Small intestine (tissue), 7 donors: ENCODE data around the gene HOXB8. TPM values are rescaled to one million over a fixed set of nuclear protein-coding genes. Genes with fewer than 3 reads are reported as not detected.
A peak's percentile ranks its signal among the peaks of the same experiment; 100 is the strongest.

ENCODE experiments used
- DNase-seq, 2 donors: peaks; one replicate each; pipeline versions ENCODE4 v3.0.0 to v3.0.0-alpha.2; 2013
- FAIRE-seq: peaks from 2 replicates; lab custom pipeline; 2012; peaks lifted over from hg19 to GRCh38; lab: Jason Lieb, UNC
- H3K27ac ChIP-seq, 3 donors: one replicate each; pipeline ENCODE4 v1.5.1; 2013; ENCODE audit warnings: low read length in 2 of 3, mild to moderate bottlenecking in 2 of 3, control low read depth in 1 of 3, inconsistent platforms in 1 of 3, low read depth in 1 of 3, moderate library complexity in 1 of 3
- H3K27me3 ChIP-seq, 3 donors: one replicate each; pipeline ENCODE4 v1.6.1; 2013; ENCODE audit warnings: low read length in 3 of 3, inconsistent platforms in 1 of 3; ENCODE audit not compliant: control insufficient read depth in 3 of 3, insufficient read depth in 3 of 3
- H3K36me3 ChIP-seq, 3 donors: one replicate each; pipeline ENCODE4 v1.6.1; 2013; ENCODE audit warnings: low read length in 3 of 3, inconsistent platforms in 1 of 3, low read depth in 1 of 3, mild to moderate bottlenecking in 1 of 3, moderate library complexity in 1 of 3; ENCODE audit not compliant: control insufficient read depth in 3 of 3, insufficient read depth in 2 of 3
- H3K4me1 ChIP-seq, 3 donors: one replicate each; pipeline ENCODE4 v1.6.1; 2013; ENCODE audit warnings: low read length in 2 of 3, inconsistent platforms in 1 of 3, low read depth in 1 of 3, mild to moderate bottlenecking in 1 of 3, moderate library complexity in 1 of 3; ENCODE audit not compliant: control insufficient read depth in 3 of 3, insufficient read depth in 2 of 3
- H3K4me3 ChIP-seq, 3 donors: one replicate each; pipeline ENCODE4 v1.5.1; 2013; ENCODE audit warnings: low read length in 3 of 3, control low read depth in 1 of 3, inconsistent platforms in 1 of 3, low read depth in 1 of 3, mild to moderate bottlenecking in 1 of 3, moderate library complexity in 1 of 3
- H3K9me3 ChIP-seq, 2 donors: one replicate each; pipeline ENCODE4 v1.6.1; 2013; ENCODE audit warnings: low read depth in 1 of 2, low read length in 1 of 2; ENCODE audit not compliant: control insufficient read depth in 2 of 2, insufficient read depth in 1 of 2
- WGBS, 3 donors: extraction: QIAGEN DNeasy Blood & Tissue Kit; methylation state at CpG; one replicate each; pipeline ENCODE4 v1.1.7; 2013; 5-methylcytosine and 5-hydroxymethylcytosine counted together
- polyA plus RNA-seq, 4 donors: library from polyadenylated mRNA; stranded (reverse) in 3 of 4; unstranded in 1 of 4; fragments of 200-250 nt in 3 of 4; fragments of 120-200 nt in 1 of 4; gene quantifications; one replicate each; pipeline versions ENCODE4 v1.2.1 to v1.2.3, GENCODE V29; 2013
- donor health status: healthy with polysubstance abuse.
- donor health status: control.
- donor health status: control.
- donor health status: Bipolar disorder and iron deficiency.
- donor health status: healthy.

The HOXB8 gene
- polyA plus RNA-seq, 4 donors: 0.12 to 2.9 TPM; not detected in 2

GRCh38 chr17:48588074-48588415, 27.0 kb downstream of the HOXB8 start:
- H3K4me1 ChIP-seq: peaks cover 0 to 36% (median 2%) of the 10 kb centered on the region in 3 donors
- H3K27me3 ChIP-seq: peaks cover 0 to 99% (median 10%) of the 10 kb centered on the region in 3 donors
- FAIRE-seq (no peak), DNase-seq (no peak)
- H3K36me3 ChIP-seq: peaks cover 0 to 15% (median 0%) of the 10 kb centered on the region in 3 donors
- H3K4me3 ChIP-seq: peak overlapping the region in 1 of 3 donors; percentile 52
- peak overlapping the region; percentile 24 to 91 (median 79) for H3K27ac ChIP-seq
- peaks cover 0 to 3% of the 10 kb centered on the region in 2 donors for H3K9me3 ChIP-seq
- 8 to 40% (median 24%) methylated on average over 2 of the region's 2 CpGs for WGBS, 3 donors

- no peak for DNase-seq
- no peak for FAIRE-seq
- Histone ChIP-seq H3K4me3 (peak overlapping the region in 1 of 3 donors; percentile 52), H3K9me3 (peaks cover 0 to 3% of the 10 kb centered on the region in 2 donors), H3K36me3 (peaks cover 0 to 14% (median 0%) of the 10 kb centered on the region in 3 donors), H3K4me1 (peaks cover 0 to 41% (median 2%) of the 10 kb centered on the region in 3 donors), H3K27ac (peak overlapping the region; percentile 24 to 91 (median 79)), H3K27me3 (peaks cover 3 to 99% (median 10%) of the 10 kb centered on the region in 3 donors)
- 17 to 34% (median 26%) methylated on average over 5 of the region's 5 CpGs for WGBS, 3 donors
These were observed 27.6 kb downstream of the HOXB8 start for GRCh38 chr17:48587276-48588073.

- WGBS, 3 donors: 9 to 20% (median 15%) methylated on average over 34 of the region's 34 CpGs
- Histone ChIP-seq H3K4me3 (peak overlapping the region in 1 of 3 donors; percentile 52), H3K4me1 (peaks cover 0 to 41% (median 2%) of the 10 kb centered on the region in 3 donors), H3K27ac (peak overlapping the region in 2 of 3 donors; percentile 89 to 91), H3K27me3 (peaks cover 6 to 99% (median 8%) of the 10 kb centered on the region in 3 donors), H3K9me3 (peaks cover 0 to 3% of the 10 kb centered on the region in 2 donors), H3K36me3 (peaks cover 0 to 10% (median 0%) of the 10 kb centered on the region in 3 donors)
- DNase-seq (no peak), FAIRE-seq (no peak)
These were observed 28.5 kb downstream of the HOXB8 start for GRCh38 chr17:48586355-48587258.

GRCh38 chr17:48584223-48584741, 30.8 kb downstream of the HOXB8 start:
- Histone ChIP-seq H3K4me1 (peaks cover 0 to 31% (median 2%) of the 10 kb centered on the region in 3 donors), H3K36me3 (no peaks in the 10 kb centered on the region), H3K27ac (peak overlapping the region in 2 of 3 donors; percentile 12 to 32), H3K4me3 (no peak overlapping the region), H3K9me3 (peaks cover 0 to 3% of the 10 kb centered on the region in 2 donors), H3K27me3 (peaks cover 6 to 99% (median 9%) of the 10 kb centered on the region in 3 donors)
- FAIRE-seq (no peak), DNase-seq (no peak)
- WGBS, 3 donors: 14 to 42% (median 31%) methylated on average over 2 of the region's 2 CpGs

GRCh38 chr17:48583708-48584222, 31.3 kb downstream of the HOXB8 start:
- FAIRE-seq (no peak), DNase-seq (no peak)
- H3K27ac ChIP-seq: peak overlapping the region in 2 of 3 donors; percentile 32 to 98
- H3K9me3 ChIP-seq: peaks cover 0 to 3% of the 10 kb centered on the region in 2 donors
- H3K36me3 ChIP-seq: no peaks in the 10 kb centered on the region
- no peak overlapping the region for H3K4me3 ChIP-seq
- peaks cover 0 to 30% (median 2%) of the 10 kb centered on the region in 3 donors for H3K4me1 ChIP-seq
- WGBS, 3 donors: 23 to 58% (median 37%) methylated on average over 3 of the region's 3 CpGs
- H3K27me3 ChIP-seq: peaks cover 6 to 99% (median 12%) of the 10 kb centered on the region in 3 donors

GRCh38 chr17:48582750-48583069, 32.4 kb downstream of the HOXB8 start:
- Histone ChIP-seq H3K4me1 (peaks cover 0 to 30% (median 2%) of the 10 kb centered on the region in 3 donors), H3K27me3 (peaks cover 6 to 97% (median 12%) of the 10 kb centered on the region in 3 donors), H3K4me3 (peak overlapping the region in 1 of 3 donors; percentile 51), H3K36me3 (no peaks in the 10 kb centered on the region), H3K27ac (peak overlapping the region in 2 of 3 donors; percentile 75 to 98), H3K9me3 (peaks cover 0 to 3% of the 10 kb centered on the region in 2 donors)
- FAIRE-seq (no peak), DNase-seq (no peak)
- WGBS, 3 donors: 17 to 41% (median 22%) methylated on average over 7 of the region's 7 CpGs

GRCh38 chr17:48579760-48580554, 35.1 kb downstream of the HOXB8 start:
- peak overlapping the region in 1 of 3 donors; percentile 43 for H3K4me3 ChIP-seq
- peaks cover 6 to 96% (median 10%) of the 10 kb centered on the region in 3 donors for H3K27me3 ChIP-seq
- peaks cover 0 to under 1% of the 10 kb centered on the region in 2 donors for H3K9me3 ChIP-seq
- FAIRE-seq (no peak), DNase-seq (no peak)
- 10 to 28% (median 24%) methylated on average over 26 of the region's 26 CpGs for WGBS, 3 donors
- peaks cover 0 to 10% (median 0%) of the 10 kb centered on the region in 3 donors for H3K36me3 ChIP-seq
- H3K4me1 ChIP-seq: peaks cover 0 to 28% (median 2%) of the 10 kb centered on the region in 3 donors
- peak overlapping the region in 2 of 3 donors; percentile 75 to 98 for H3K27ac ChIP-seq
